Measurements from ENCODE around the gene SLC14A1.

Gene SLC14A1

DNA sequence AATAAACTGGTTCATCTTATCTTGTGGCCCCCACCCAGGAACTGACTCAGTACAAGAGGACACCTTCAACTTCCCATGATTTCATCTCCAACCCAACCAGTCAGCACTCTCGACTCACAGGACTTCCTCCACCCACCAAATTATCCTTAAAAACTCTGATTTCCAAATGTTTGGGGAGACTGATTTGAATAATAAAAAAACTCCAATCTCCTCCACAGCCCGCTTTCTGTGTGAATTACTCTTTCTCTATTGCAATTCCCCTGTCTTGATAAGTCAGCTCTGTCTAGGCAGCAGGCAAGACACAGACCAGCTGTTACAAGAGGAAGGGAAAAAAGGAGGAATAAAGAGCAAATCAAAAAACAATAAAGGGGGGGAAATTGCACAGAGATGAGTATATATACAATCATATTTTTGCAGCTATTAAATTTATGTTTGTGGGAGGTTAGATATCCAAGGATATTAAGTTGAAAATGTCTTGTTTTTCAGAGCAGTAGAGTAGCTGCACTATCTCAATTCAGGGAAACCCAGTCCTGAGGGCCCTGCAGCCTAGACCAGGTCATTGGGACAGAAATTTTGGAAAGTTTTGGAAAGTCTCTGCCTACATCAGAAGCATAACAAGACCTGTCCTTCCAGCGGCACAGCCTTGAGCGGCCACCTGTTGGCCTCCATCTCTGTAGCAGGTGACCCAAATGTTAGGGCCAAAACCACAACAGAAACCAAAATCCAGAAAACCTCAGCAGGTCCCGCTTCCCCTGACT is 68.7 kb downstream of the SLC14A1 start:
- ATAC-seq: no peak
- Mint-ChIP-seq H3K27ac (no peak overlapping the region), H3K9me3 (peaks cover 0 to 5% of the 10 kb centered on the region in 2 donors), H3K4me1 (no peaks in the 10 kb centered on the region), H3K4me3 (no peak overlapping the region), H3K27me3 (no peaks in the 10 kb centered on the region)
- DNase-seq: no peak

GRCh38 chr18:45793264-45793965 is 69.4 kb downstream of the SLC14A1 start:
- H3K27ac Mint-ChIP-seq: no peak overlapping the region
- H3K9me3 Mint-ChIP-seq: peaks cover 1 to 7% of the 10 kb centered on the region in 2 donors

GRCh38 chr18:45801416-45802004 is 77.5 kb downstream of the SLC14A1 start:
- Mint-ChIP-seq H3K4me1 (peaks cover 18% of the 10 kb centered on the region), H3K27me3 (peaks cover 21% of the 10 kb centered on the region), H3K27ac (no peak overlapping the region), H3K4me3 (no peak overlapping the region), H3K9me3 (peaks cover 15 to 16% of the 10 kb centered on the region in 2 donors)
- no peak for ATAC-seq
- no peak for DNase-seq

More at GRCh38 chr18:45793264-45793965, 69.4 kb downstream of the SLC14A1 start:
- H3K4me1 Mint-ChIP-seq: no peaks in the 10 kb centered on the region
- DNase-seq (no peak), ATAC-seq (no peak)
- H3K27me3 Mint-ChIP-seq: no peaks in the 10 kb centered on the region
- H3K4me3 Mint-ChIP-seq: no peak overlapping the region

Data from stimulated activated naive CD8-positive, alpha-beta T cell treated with anti-CD3 and anti-CD28 coated beads, Interleukin-15, amount 100 ng/mL, for 72 hours (primary cell).